ENCODE results near the gene TMEM35A. TPM values are rescaled to one million over a fixed set of nuclear protein-coding genes. Genes with fewer than 3 reads are reported as not detected.

The TMEM35A gene
- polyA plus RNA-seq, 1 donor from 2014 or later, result 252 TPM

GRCh38 chrX:101108284-101108683, 29.6 kb downstream of the TMEM35A start:
- no peak for TF ChIP-seq MXI1 (conservative IDR thresholded peaks at IDR 0.05; ENCODE audit: poor library complexity, severe bottlenecking)
- TF ChIP-seq TAF1 (IDR thresholded peaks at IDR 0.05; ENCODE audit: low read depth), result no peak
- no peak for TF ChIP-seq CTCF (IDR thresholded peaks at IDR 0.05; ENCODE audit: poor library complexity, severe bottlenecking)
- TF ChIP-seq EZH2 (IDR thresholded peaks at IDR 0.05; ENCODE audit: borderline replicate concordance, insufficient read depth, low read length, poor library complexity, severe bottlenecking), result no peak
- TF ChIP-seq EP300 (conservative IDR thresholded peaks at IDR 0.05; ENCODE audit: poor library complexity, severe bottlenecking), result no peak
- no peak for TF ChIP-seq POLR2AphosphoS5 (IDR thresholded peaks at IDR 0.05)
- Histone ChIP-seq H3K27ac (ENCODE audit: low read length) (no peak overlapping the region), H4K20me1 (ENCODE audit: insufficient read depth) (no peaks in the 10 kb centered on the region), H3K9me2 (ENCODE audit: insufficient read depth, low read length) (no peaks in the 10 kb centered on the region), H3K36me3 (ENCODE audit: insufficient read depth, low read length) (no peaks in the 10 kb centered on the region), H3K79me2 (replicated peaks; ENCODE audit: insufficient read depth, low read length) (no peaks in the 10 kb centered on the region), H3K27me3 (ENCODE audit: insufficient read depth, low read depth, low read length) (no peaks in the 10 kb centered on the region), H2AFZ (ENCODE audit: low read depth, low read length) (no peak overlapping the region), H3K9ac (ENCODE audit: low read length) (no peak overlapping the region), H3K4me2 (ENCODE audit: low read length) (no peak overlapping the region), H3K4me3 (ENCODE audit: low read length) (no peak overlapping the region), H3F3A (ENCODE audit: insufficient read depth, low read length, poor library complexity, severe bottlenecking) (no peaks in the 10 kb centered on the region), H3K9me3 (ENCODE audit: low read length) (no peaks in the 10 kb centered on the region)

GRCh38 chrX:101117701-101118100, 39.0 kb downstream of the TMEM35A start:
- no peaks in the 10 kb centered on the region for H3F3A ChIP-seq (ENCODE audit: insufficient read depth, low read length, poor library complexity, severe bottlenecking)
- H3K9me2 ChIP-seq (ENCODE audit: insufficient read depth, low read length), result no peaks in the 10 kb centered on the region
- H3K4me3 ChIP-seq (ENCODE audit: low read length), result no peak overlapping the region
- no peak overlapping the region for H3K4me2 ChIP-seq (ENCODE audit: low read length)
- H2AFZ ChIP-seq (ENCODE audit: low read depth, low read length), result no peak overlapping the region
- no peak overlapping the region for H3K9ac ChIP-seq (ENCODE audit: low read length)
- no peaks in the 10 kb centered on the region for H3K9me3 ChIP-seq (ENCODE audit: low read length)
- H3K27me3 ChIP-seq (ENCODE audit: insufficient read depth, low read depth, low read length), result no peaks in the 10 kb centered on the region
- no peaks in the 10 kb centered on the region for H4K20me1 ChIP-seq (ENCODE audit: insufficient read depth)
- TF ChIP-seq MXI1 (conservative IDR thresholded peaks at IDR 0.05; ENCODE audit: poor library complexity, severe bottlenecking) (no peak), SMC3 (conservative IDR thresholded peaks at IDR 0.05; ENCODE audit: poor library complexity) (no peak), CTCF (IDR thresholded peaks at IDR 0.05; ENCODE audit: poor library complexity, severe bottlenecking) (no peak), EP300 (conservative IDR thresholded peaks at IDR 0.05; ENCODE audit: poor library complexity, severe bottlenecking) (no peak), EZH2 (IDR thresholded peaks at IDR 0.05; ENCODE audit: borderline replicate concordance, insufficient read depth, low read length, poor library complexity, severe bottlenecking) (no peak), POLR2AphosphoS5 (IDR thresholded peaks at IDR 0.05) (no peak), RAD21 (conservative IDR thresholded peaks at IDR 0.05) (no peak), REST (IDR thresholded peaks at IDR 0.05; ENCODE audit: borderline replicate concordance) (no peak)
- H3K79me2 ChIP-seq (replicated peaks; ENCODE audit: insufficient read depth, low read length), result no peaks in the 10 kb centered on the region
- H3K36me3 ChIP-seq (ENCODE audit: insufficient read depth, low read length), result no peaks in the 10 kb centered on the region
- no peak overlapping the region for H3K27ac ChIP-seq (ENCODE audit: low read length)

All from neural cell (in vitro differentiated cells).